Right atrium auricular region (tissue), 2 donors: Measurements from ENCODE around the gene TNS4. TPM values are rescaled to one million over a fixed set of nuclear protein-coding genes. Genes with fewer than 3 reads are reported as not detected.

Source experiments
- DNase-seq: peaks from one replicate; pipeline ENCODE4 v3.0.0-alpha.2; 2019; ENCODE audit warnings: low spot score
- H3K27ac ChIP-seq, 2 donors: fragments of 200-600 bp; sonication (generic); 1 replicate in 1 of 2; 2 replicates in 1 of 2; pipeline ENCODE4 v1.5.1; 2016 to 2019
- H3K27me3 ChIP-seq, 2 donors: fragments of 200-600 bp; sonication (generic); one replicate each; pipeline versions ENCODE4 v1.5.1 to v1.6.0; 2017 to 2019
- H3K36me3 ChIP-seq: fragments of 200-600 bp; sonication (generic); one replicate; pipeline ENCODE4 v1.5.1; 2016
- H3K4me1 ChIP-seq, 2 donors: fragments of 200-600 bp; sonication (generic); one replicate each; pipeline versions ENCODE4 v1.5.1 to v1.6.0; 2017 to 2019
- H3K4me3 ChIP-seq, 2 donors: fragments of 200-600 bp; sonication (generic); 1 replicate in 1 of 2; 2 replicates in 1 of 2; pipeline ENCODE4 v1.5.1; 2017 to 2019; ENCODE audit warnings: mild to moderate bottlenecking in 1 of 2, moderate library complexity in 1 of 2
- H3K9me3 ChIP-seq, 2 donors: fragments of 200-600 bp; sonication (generic); one replicate each; pipeline ENCODE4 v1.5.1; 2019
- CTCF ChIP-seq, 2 donors: fragments of 200-600 bp; sonication (generic); IDR thresholded peaks; one replicate each; pipeline ENCODE4 v1.5.1; 2019; ENCODE audit warnings: antibody characterized with exemption in 2 of 2
- total RNA-seq, 2 donors: library from RNA; depleted of rRNA; stranded (reverse); fragments of >200 nt; gene quantifications; one replicate each; pipeline ENCODE4 v1.1.0, GENCODE V29; 2016

The TNS4 gene
- total RNA-seq, 2 donors from 2014 or later: not detected

GRCh38 chr17:40526668-40527067, 25.2 kb upstream of the TNS4 start:
- no peak for TF ChIP-seq CTCF (IDR thresholded peaks at IDR 0.05)
- no peak overlapping the region for H3K27ac ChIP-seq
- no peaks in the 10 kb centered on the region for H3K36me3 ChIP-seq
- H3K4me1 ChIP-seq: no peaks in the 10 kb centered on the region
- H3K27me3 ChIP-seq: no peaks in the 10 kb centered on the region
- H3K9me3 ChIP-seq: peaks cover 0 to 7% of the 10 kb centered on the region in 2 donors
- H3K4me3 ChIP-seq: no peak overlapping the region
- no peak for DNase-seq

- DNase-seq: no peak
- no peak overlapping the region for H3K27ac ChIP-seq
- no peak for TF ChIP-seq CTCF (IDR thresholded peaks at IDR 0.05)
These were observed 23.9 kb upstream of the TNS4 start for GRCh38 chr17:40525294-40525693.

GRCh38 chr17:40524243-40524965, 23.0 kb upstream of the TNS4 start:
- no peak for TF ChIP-seq CTCF (IDR thresholded peaks at IDR 0.05)
- Histone ChIP-seq H3K4me1 (no peaks in the 10 kb centered on the region), H3K36me3 (no peaks in the 10 kb centered on the region), H3K4me3 (no peak overlapping the region), H3K27ac (no peak overlapping the region), H3K27me3 (no peaks in the 10 kb centered on the region), H3K9me3 (peaks cover 0 to 7% of the 10 kb centered on the region in 2 donors)
- DNase-seq: no peak

More at GRCh38 chr17:40525294-40525693, 23.9 kb upstream of the TNS4 start:
- H3K36me3 ChIP-seq: no peaks in the 10 kb centered on the region
- peaks cover 0 to 7% of the 10 kb centered on the region in 2 donors for H3K9me3 ChIP-seq
- no peaks in the 10 kb centered on the region for H3K27me3 ChIP-seq
- H3K4me1 ChIP-seq: no peaks in the 10 kb centered on the region
- H3K4me3 ChIP-seq: no peak overlapping the region

- Histone ChIP-seq H3K4me3 (no peak overlapping the region), H3K4me1 (no peaks in the 10 kb centered on the region), H3K9me3 (peaks cover 0 to 7% of the 10 kb centered on the region in 2 donors), H3K27ac (peak overlapping the region in 1 of 2 donors; percentile 23), H3K27me3 (no peaks in the 10 kb centered on the region), H3K36me3 (no peaks in the 10 kb centered on the region)
- TF ChIP-seq CTCF (IDR thresholded peaks at IDR 0.05): no peak
- DNase-seq: no peak
These were observed 21.5 kb upstream of the TNS4 start for GRCh38 chr17:40522961-40523310.

GRCh38 chr17:40522250-40522960, 21.0 kb upstream of the TNS4 start:
- Histone ChIP-seq H3K9me3 (peaks cover 0 to 7% of the 10 kb centered on the region in 2 donors), H3K36me3 (no peaks in the 10 kb centered on the region), H3K4me1 (no peaks in the 10 kb centered on the region), H3K4me3 (no peak overlapping the region), H3K27me3 (no peaks in the 10 kb centered on the region), H3K27ac (peak overlapping the region in 1 of 2 donors; percentile 23)
- TF ChIP-seq CTCF (IDR thresholded peaks at IDR 0.05): no peak
- no peak for DNase-seq
